Large intestine (tissue), 3 donors: ENCODE measurements around the gene UBE2N. TPM values are rescaled to one million over a fixed set of nuclear protein-coding genes. Genes with fewer than 3 reads are reported as not detected.
"Not testable (repeated sequence)": the region's sequence is repeated elsewhere in the genome, so short reads cannot be mapped to it uniquely, and the experiment has no call there.

Experiments used
- DNase-seq, 2 donors: peaks; one replicate each; pipeline versions ENCODE4 v3.0.0 to v3.0.0-alpha.2; 2013
- H3K27ac ChIP-seq: one replicate; pipeline ENCODE4 v1.5.1; 2013; ENCODE audit warnings: low read length
- H3K27me3 ChIP-seq: 2 replicates; pipeline ENCODE4 v1.6.1; 2013; ENCODE audit warnings: low read length; ENCODE audit not compliant: control insufficient read depth, insufficient read depth
- H3K36me3 ChIP-seq: 2 replicates; pipeline ENCODE4 v1.6.1; 2013; ENCODE audit warnings: low read length; ENCODE audit not compliant: control insufficient read depth, insufficient read depth
- H3K4me1 ChIP-seq: one replicate; pipeline ENCODE4 v1.6.1; 2013; ENCODE audit warnings: low read length; ENCODE audit not compliant: control insufficient read depth, insufficient read depth
- H3K4me3 ChIP-seq: one replicate; pipeline ENCODE4 v1.5.1; 2013; ENCODE audit warnings: low read length
- H3K9me3 ChIP-seq: one replicate; pipeline ENCODE4 v1.6.1; 2013; ENCODE audit warnings: mild to moderate bottlenecking, low read depth, low read length, moderate library complexity; ENCODE audit not compliant: control insufficient read depth
- WGBS: methylation state at CpG from one replicate; pipeline ENCODE4 v1.1.5; 2013; ENCODE audit warnings: low lambda C conversion rate; ENCODE audit not compliant: insufficient coverage; 5-methylcytosine and 5-hydroxymethylcytosine counted together
- polyA plus RNA-seq: library from polyadenylated mRNA; unstranded; fragments of 120-200 nt; gene quantifications from one replicate; pipeline ENCODE4 v1.2.1, GENCODE V29; 2013

Gene UBE2N
- polyA plus RNA-seq, 1 donor = 102 TPM

GRCh38 chr12:93448796-93449195 lies 7.0 kb upstream of the UBE2N start:
- WGBS = 60% methylated on average over 1 of the region's 5 CpGs
- H3K27ac ChIP-seq = no peak overlapping the region
- DNase-seq = no peak
- no peaks in the 10 kb centered on the region for H3K9me3 ChIP-seq
- H3K27me3 ChIP-seq = no peaks in the 10 kb centered on the region
- no peaks in the 10 kb centered on the region for H3K4me1 ChIP-seq
- no peaks in the 10 kb centered on the region for H3K36me3 ChIP-seq
- no peak overlapping the region for H3K4me3 ChIP-seq

DNA sequence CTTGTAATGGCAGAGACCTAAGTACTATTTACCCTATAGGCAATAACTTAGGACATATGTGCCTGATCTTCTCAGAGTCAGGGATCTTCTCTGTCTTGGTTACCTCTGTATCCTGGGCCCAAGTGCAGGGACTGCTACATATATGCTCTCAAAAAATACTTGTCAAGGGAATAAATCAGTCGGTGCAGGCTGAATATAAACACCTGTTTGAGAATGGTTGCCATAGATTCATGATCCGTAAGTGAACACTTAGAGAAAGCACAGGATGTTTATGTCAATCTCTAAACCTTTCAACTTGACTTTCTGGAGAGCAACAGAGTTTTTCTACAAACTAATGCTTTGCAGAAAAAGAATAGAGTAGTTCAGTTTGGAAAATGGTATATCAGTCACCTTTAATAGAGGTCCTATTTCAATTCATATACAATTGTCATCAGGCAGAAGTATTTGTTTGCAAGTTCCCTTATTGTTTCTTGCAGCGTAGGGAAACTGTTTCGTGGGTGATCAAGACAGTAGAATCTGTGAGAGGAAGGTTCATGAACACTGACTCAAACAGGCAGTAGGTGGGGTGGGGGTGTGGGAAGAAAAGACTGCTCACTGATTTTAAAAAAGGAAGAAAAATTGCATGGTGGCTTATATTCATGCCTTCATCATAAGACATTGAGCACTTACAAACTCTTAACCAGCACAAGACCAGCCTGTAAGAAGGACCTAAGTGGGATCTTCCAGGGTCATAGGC lies 6.0 kb upstream of the UBE2N start:
- Histone ChIP-seq H3K9me3 (no peaks in the 10 kb centered on the region), H3K4me1 (peaks cover 4% of the 10 kb centered on the region), H3K36me3 (no peaks in the 10 kb centered on the region), H3K27me3 (no peaks in the 10 kb centered on the region), H3K4me3 (no peak overlapping the region), H3K27ac (no peak overlapping the region)
- 60% methylated on average over 1 of the region's 4 CpGs for WGBS
- DNase-seq = no peak

GRCh38 chr12:93443576-93443975 lies 1.8 kb upstream of the UBE2N start:
- Histone ChIP-seq H3K4me3 (no peak overlapping the region), H3K36me3 (no peaks in the 10 kb centered on the region), H3K4me1 (peaks cover 14% of the 10 kb centered on the region), H3K27ac (no peak overlapping the region), H3K27me3 (no peaks in the 10 kb centered on the region), H3K9me3 (no peaks in the 10 kb centered on the region)
- no CpG with 5 or more reads among the region's 4 CpGs for WGBS
- DNase-seq = no peak

DNA sequence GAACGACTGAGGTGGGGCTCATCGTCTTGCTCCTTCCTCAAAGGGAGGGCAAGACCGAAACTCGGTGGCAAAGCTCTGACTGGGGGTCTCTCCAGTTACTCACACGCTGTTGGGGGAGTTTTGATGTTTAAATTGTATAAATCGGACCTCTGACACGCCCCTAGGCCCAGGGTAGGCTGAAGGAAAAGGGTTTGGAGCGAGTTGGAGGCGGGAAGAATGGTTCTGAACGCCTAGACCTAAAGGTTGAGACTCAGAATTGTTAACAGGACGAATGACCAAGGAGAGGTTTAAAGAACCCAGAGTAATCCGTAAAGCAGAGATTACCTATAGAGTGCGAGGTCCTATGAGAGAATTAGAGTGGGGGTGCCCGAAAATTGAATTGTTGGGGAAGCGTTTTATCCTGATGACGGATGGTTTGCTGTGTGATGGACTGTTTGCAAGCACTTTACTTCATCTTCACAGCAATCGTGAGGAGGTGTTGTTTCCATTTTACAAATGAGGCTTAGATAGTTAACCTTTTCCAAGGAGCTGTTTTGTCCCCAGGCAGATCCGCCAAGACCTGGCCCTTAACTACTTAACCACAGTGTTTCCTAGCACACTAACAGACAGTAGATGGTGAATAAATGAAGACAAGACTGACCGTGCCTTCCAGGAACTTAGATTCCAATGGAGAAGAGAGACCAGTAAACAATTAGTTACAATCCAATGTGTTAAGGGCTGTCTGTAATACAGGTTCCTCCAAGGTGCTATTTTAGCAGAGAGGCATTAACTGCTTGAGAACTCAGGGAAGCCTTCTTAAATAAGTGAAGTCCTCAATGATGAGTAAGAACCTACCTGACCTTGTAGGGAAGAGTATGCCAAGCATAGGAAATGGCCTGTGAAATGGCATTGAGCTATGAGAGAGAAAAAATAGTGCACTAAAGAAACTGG lies 929 bp upstream of the UBE2N start:
- Histone ChIP-seq H3K9me3 (no peaks in the 10 kb centered on the region), H3K4me3 (peak overlapping the region; percentile 76), H3K27ac (peak overlapping the region; percentile 90), H3K4me1 (peaks cover 14% of the 10 kb centered on the region), H3K36me3 (no peaks in the 10 kb centered on the region), H3K27me3 (no peaks in the 10 kb centered on the region)
- WGBS = no CpG with 5 or more reads among the region's 19 CpGs
- peak in 1 of 2 donors; percentile 48 for DNase-seq

DNA sequence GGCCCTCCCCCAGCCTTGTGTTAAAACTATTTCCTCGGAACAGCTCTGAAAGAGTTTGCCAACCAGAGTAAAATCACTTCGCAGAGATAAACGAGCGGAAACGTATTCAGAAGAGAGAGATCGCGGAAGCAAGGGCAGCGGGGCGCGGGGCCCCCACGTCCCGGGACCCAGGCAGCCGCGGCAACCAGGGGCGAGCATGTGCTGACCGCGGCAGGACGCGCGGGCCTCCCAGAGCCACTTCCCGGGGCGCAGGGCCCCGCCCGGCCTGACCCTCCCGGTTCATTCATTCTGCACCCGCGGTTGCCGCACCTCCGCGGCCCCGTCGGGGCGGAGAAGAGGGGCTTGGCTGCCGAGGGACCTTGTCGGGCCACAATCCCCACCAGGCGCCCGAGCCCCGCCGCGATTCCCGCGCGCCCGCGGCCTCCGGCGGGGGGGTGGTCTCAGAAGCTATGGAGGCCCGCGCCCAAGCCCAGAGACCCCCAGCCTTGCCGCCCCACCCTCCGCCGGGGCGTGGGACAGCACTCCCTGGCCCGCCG lies 598 bp downstream of the UBE2N start:
- WGBS = no CpG with 5 or more reads among the region's 55 CpGs
- Histone ChIP-seq H3K27me3 (no peaks in the 10 kb centered on the region), H3K4me1 (peaks cover 14% of the 10 kb centered on the region)

DNA sequence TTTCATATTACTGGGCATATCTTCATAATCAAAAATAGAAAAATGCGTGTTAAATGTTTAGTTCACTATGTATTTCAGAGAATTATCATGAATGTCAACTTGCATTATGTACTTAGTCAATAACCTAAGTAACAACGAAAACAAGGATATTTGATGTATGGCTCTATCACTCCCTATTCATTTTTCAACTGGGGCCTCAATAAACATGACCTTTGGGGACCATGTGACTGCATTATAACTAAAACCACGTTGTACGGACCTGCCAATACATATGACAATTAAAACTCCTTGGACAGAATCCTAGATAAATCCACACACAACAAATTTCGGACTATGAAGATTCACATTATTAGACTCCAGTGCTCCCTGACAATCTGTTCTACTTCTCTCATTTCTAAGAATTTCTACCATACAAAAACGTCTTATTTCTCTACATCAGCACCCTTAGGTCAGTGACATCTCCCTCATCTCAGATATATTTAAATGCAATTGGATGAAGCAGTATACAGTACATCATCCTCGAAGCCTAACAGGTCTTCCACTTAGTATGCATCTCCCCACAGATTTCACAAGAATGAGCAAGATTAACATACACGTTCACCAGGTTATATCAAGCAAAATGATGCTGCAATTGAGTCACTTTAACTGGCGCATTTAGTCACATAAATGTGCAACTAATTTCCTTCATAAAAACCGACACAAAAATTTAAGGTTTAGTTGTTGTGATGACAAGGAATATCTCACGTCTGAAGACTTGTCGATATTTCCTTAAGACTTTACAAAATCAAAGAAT lies 1.5 kb downstream of the UBE2N start:
- H3K4me3 ChIP-seq = peak overlapping the region; percentile 76
- peaks cover 14% of the 10 kb centered on the region for H3K4me1 ChIP-seq
- DNase-seq = peak in 1 of 2 donors; percentile 19
- H3K9me3 ChIP-seq = no peaks in the 10 kb centered on the region
- no peak overlapping the region for H3K27ac ChIP-seq
- no peaks in the 10 kb centered on the region for H3K27me3 ChIP-seq
- 13% methylated on average over 5 of the region's 12 CpGs for WGBS
- no peaks in the 10 kb centered on the region for H3K36me3 ChIP-seq

More for the DNA sequence above, 598 bp downstream of the UBE2N start:
- DNase-seq = peak; percentile 32 to 51
- Histone ChIP-seq H3K9me3 (no peaks in the 10 kb centered on the region), H3K27ac (peak overlapping the region; percentile 90), H3K4me3 (peak overlapping the region; percentile 76), H3K36me3 (no peaks in the 10 kb centered on the region)

- H3K4me1 ChIP-seq = peaks cover 14% of the 10 kb centered on the region
- no peak for DNase-seq
- WGBS = 67% methylated on average over 1 of the region's 3 CpGs
- H3K27ac ChIP-seq = no peak overlapping the region
- H3K9me3 ChIP-seq = no peaks in the 10 kb centered on the region
- H3K4me3 ChIP-seq = no peak overlapping the region
- no peaks in the 10 kb centered on the region for H3K36me3 ChIP-seq
- no peaks in the 10 kb centered on the region for H3K27me3 ChIP-seq
Observed at GRCh38 chr12:93438266-93439050, 3.3 kb downstream of the UBE2N start.

GRCh38 chr12:93434256-93434865 lies 7.4 kb downstream of the UBE2N start:
- Histone ChIP-seq H3K4me1 (peaks cover 1% of the 10 kb centered on the region), H3K27ac (no peak overlapping the region), H3K9me3 (no peaks in the 10 kb centered on the region), H3K36me3 (no peaks in the 10 kb centered on the region), H3K4me3 (no peak overlapping the region), H3K27me3 (no peaks in the 10 kb centered on the region)
- no peak for DNase-seq
- WGBS = 67% methylated on average over 1 of the region's 5 CpGs

GRCh38 chr12:93432031-93432430 lies 9.7 kb downstream of the UBE2N start:
- not testable (repeated sequence) for H3K36me3 ChIP-seq, H3K4me3 ChIP-seq, DNase-seq, H3K27ac ChIP-seq, H3K27me3 ChIP-seq, H3K4me1 ChIP-seq, H3K9me3 ChIP-seq
- 94% methylated on average over 2 of the region's 6 CpGs for WGBS
